DLD1 (cell line): ENCODE measurements around the gene XRN2.
"Not testable (repeated sequence)": the region's sequence is repeated elsewhere in the genome, so short reads cannot be mapped to it uniquely, and the experiment has no call there.

ENCODE experiments used
- in situ Hi-C: cut with HindIII; loops from 2 replicates; pipeline ENCODE4 v1.10.0; 2017; ENCODE audit warnings: low sequenced_read_pairs

XRN2 gene

DNA sequence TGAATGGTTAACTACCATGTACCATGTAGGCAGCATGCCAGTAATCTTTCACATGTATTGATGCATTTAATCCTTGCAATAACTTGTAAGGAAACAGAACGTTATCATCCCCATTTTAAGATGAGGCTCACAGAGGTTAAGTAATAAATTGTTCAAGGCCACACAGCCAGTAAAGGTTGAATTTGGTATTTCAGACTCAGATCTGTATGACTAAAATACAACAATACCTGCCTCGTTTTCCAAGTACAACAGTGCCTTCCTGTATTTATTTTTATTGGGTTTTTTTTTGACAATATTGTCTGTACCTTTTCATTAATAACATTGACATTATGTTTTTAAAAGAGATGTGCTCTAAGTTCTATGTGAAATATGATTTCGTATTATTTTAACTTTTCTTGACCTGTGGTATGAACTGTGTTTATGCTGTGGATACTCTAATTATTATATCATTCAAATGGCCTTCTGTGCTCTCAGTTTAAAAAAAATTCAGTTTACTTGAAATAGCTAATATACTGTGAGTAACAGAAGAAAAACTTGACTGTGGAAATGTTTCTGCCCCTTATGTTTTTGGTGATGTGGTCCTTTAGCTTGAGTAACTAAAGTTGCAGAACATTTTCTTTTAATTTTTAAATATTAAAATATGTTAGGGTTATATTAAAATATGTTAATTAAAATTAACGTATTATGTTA, 39.7 kb downstream of the XRN2 start:
- in situ Hi-C loops: no loop called here

- in situ Hi-C loops: no loop called here
These were observed 41.2 kb downstream of the XRN2 start for GRCh38 chr20:21344206-21344900.

DNA sequence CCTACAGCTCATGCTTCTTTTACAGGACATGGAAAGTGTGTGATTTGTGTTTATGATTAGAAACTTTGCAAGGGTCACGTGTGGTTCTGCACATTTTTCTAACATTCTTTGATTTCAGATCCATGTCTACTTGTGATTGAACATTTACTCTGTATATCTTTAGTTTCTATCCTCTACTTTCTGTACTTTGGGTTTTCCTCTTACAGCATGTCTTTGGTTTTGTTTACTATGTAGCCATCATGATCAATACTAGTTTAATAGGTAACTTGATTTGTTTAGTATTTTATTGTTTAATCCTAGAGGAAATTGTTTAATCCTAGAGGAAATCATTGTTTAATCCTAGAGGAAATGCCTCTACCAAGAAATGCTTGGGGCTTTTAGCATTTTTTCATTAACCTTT, 41.8 kb downstream of the XRN2 start:
- in situ Hi-C loops: no loop called here

DNA sequence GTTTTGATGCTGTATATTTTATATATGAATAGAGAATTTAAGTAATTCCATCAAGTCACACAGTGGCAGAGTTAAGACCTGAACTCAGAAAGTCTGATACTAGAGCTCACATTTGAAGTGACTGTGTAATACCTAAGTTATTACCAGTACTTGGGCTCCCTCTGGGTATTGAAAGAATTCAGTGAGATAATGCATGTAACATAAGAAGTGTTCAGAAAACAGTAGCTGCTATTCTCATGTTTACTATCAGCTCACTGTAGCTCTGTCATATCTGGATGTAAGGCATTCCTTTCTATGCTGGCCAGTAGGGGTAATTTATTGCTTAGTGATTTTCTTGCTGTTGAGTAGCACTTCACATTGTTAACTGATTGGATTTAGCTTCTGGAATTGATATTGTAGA, 49.6 kb downstream of the XRN2 start:
- in situ Hi-C loops: no loop called here

DNA sequence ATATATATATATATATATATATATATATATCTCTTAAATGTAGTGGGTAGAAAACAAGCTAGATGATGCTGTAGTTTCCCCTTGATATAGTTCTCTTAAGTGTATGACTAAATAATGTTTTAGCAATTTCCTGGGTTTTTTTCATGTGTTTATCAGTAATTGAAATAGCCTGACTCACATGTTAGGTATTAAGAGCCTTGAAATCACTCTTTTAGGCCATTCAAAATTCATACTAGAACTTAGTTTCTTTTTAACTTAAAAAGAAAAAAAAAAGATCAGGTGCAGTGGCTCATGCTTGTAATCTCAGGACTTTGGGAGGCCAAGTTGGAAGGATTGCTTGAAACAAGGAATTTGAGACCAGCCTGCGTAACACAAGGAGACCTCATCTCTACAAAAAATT, 50.1 kb downstream of the XRN2 start:
- in situ Hi-C loops: no loop called here

DNA sequence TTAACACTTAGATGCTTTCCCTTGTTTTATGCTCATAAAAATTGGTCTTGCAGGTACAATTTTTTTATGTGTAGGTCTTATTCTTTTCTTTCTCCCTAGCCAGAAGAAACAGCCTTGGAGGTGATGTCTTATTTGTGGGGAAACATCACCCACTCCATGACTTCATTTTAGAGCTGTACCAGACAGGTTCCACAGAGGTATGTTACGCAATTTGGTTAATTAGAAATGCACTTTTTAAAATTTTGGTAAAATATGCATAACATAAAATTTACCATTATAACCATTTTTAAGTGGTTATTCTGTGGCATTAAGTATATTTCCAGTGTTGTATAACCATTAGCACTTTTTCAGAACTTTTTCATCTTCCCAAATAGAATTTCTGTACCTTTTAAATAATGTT, 52.9 kb downstream of the XRN2 start:
- in situ Hi-C loops: no loop called here

- in situ Hi-C loops: no loop called here
These were observed 53.3 kb downstream of the XRN2 start for GRCh38 chr20:21356386-21356785.

- in situ Hi-C loops: no loop called here
These were observed 54.7 kb downstream of the XRN2 start for GRCh38 chr20:21357844-21358243.

DNA sequence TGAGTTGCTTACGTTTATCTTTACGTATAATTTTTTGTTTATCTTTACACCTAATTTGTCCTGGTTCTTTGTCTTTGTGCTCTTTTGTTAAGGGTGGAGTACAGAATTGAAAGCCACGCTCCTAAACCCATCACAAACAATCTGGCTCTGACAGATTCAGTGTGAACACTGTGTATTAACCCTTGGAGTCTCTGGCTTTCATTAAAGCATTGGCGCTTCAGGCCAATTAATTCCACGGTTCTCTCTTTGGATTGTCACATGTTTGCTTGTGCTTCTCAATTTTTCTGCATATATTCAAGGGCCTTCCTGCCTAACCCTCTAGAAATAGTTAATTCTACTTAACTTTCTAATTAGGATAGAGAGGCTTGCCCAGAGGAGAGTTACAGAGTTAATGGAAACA, 55.6 kb downstream of the XRN2 start:
- in situ Hi-C loops: no loop called here

DNA sequence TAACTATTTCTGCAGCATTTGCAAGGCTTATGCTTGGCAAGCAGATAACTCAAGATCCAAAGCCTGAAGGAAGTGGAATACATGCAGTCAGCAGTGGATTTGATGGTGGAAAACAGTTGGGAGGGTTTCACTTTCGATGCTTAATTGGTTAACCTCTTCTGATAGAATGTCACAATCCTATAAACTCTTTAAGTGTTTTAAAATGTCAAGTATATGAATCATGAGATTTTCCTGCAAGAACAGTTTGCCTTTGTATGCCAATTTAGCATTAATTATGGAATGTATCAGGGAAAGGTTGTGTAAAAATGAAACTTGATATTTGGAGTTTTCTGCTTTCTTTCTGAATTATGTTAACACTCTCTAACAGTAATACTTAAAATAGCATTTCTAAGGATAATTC, 57.6 kb downstream of the XRN2 start:
- in situ Hi-C loops: no loop called here

DNA sequence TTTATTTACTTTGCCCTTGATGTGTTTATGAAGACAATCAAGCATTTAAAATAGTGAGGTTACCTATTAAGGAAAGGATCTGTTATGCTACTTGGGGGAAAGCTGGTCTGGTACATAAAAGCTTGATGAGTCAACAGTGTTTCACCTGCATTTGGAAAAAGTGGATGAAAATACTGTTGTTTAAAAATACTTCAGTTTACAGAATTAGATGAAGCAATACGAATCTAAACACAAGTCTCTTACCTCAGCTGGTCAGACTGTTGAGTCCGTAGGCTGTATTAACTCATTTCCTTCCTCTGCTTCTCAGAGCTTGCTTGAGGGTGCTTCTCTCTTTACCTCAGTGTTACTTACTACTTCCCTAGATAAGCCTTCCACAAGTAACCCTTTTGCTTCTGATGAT, 58.1 kb downstream of the XRN2 start:
- in situ Hi-C loops: no loop called here

DNA sequence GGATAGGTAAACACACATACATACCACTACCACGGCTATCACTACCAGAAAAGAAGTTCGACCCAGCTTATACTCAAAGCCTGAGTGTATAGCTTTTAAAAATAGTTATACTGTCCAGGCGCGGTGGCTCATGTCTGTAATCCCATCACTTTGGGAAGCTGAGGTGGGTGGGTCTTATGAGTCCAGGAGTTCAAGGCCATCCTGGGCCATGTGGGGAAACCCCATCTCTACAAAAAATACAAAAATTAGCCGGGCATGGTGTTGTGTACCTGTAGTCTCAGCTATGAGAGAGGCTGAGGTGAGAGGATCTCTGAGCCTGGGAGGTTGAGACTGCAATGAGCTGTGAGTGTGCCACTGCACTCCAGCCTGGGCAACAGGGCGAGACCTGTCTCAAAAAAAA, 61.3 kb downstream of the XRN2 start:
- in situ Hi-C loops: no loop called here

DNA sequence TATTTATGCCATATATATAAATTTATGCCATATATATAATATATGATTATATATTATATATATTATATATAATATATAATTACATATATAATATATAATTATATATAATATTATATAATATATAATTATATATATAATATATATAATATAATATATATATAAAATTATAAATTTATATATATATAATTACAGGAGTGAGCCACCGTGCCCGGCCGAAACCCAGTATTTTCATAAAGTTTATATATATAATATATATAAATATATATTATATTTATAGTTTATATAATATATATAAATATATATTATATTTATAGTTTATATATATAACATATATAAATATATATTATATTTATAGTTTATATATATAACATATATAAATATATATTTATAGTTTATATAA, 62.6 kb downstream of the XRN2 start:
- in situ Hi-C loops: no loop called here

DNA sequence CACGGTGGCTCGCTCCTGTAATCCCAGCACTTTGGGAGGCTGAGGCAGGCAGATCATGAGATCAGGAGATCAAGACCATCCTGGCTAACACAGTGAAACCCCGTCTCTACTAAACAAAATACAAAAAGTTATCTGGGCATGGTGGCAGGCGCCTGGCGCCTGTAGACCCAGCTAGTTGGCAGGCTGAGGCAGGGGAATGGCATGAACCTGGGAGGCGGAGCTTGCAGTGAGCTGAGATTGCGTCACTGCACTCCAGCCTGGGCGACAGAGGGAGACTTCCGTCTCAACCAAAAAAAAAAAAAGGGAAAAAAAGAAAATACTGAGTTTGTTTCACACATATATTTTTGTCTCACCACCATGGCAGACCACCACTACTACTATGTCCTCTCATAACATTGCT, 63.1 kb downstream of the XRN2 start:
- in situ Hi-C loops: not testable (repeated sequence)

DNA sequence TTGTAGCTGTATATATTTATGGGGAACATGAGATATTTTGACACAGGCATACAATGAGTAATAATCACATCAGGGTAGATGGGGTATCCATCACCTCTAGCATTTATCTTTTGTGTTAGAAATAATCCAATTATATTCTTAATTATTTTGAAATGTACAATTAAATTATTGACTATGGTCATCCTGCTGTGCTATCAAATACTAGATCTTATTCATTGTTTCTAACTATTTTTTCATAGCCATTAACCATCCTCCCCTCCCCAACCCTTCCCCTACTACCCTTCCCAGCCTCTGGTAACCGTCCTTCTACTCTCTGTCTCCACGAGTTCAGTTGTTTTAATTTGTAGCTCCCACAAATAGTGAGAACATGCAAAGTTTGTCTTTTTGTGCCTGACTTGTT, 65.7 kb downstream of the XRN2 start:
- in situ Hi-C loops: no loop called here

- in situ Hi-C loops: no loop called here
These were observed 68.1 kb downstream of the XRN2 start for GRCh38 chr20:21371193-21371592.

DNA sequence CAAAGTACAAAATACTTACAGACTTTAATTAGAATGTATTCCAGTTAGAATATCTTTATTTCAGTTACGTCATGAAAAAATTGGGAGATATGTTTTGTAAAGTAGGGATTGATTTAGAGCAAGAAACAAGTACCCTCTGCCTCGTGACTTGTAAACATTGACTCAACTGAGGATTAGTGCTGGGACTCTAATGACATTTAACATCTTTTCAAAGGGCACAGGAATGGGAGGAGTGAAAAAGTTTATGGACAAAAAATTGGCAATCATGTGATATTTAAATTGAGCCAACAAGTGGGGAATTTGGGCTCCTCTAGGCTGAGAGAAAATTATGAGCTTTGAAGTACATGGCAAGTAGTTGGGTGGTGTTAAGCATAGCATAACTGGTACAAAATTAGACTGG, 68.9 kb downstream of the XRN2 start:
- in situ Hi-C loops: no loop called here

DNA sequence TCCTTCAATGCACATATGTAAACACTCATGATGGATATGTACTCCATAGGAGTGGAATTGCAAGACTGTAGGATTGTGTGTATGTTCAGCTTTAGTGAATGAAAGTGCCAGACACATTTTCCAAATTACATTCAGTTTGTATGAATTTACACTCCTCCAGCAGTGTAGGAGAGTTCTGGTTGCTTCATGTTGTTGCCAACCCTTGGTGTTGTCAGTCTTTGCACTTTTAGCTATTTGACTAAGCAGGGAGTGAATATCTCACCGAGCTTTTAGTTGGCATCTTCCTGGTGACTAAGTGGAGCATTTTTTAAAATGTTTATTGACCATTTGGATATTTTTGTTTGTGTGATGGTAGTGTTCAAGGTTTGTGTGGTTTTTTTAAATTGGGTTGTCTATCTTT, 70.3 kb downstream of the XRN2 start:
- in situ Hi-C loops: no loop called here

- in situ Hi-C loops: no loop called here
These were observed 73.5 kb downstream of the XRN2 start for GRCh38 chr20:21376626-21377025.

GRCh38 chr20:21377701-21378100, 74.6 kb downstream of the XRN2 start:
- in situ Hi-C loops: no loop called here

DNA sequence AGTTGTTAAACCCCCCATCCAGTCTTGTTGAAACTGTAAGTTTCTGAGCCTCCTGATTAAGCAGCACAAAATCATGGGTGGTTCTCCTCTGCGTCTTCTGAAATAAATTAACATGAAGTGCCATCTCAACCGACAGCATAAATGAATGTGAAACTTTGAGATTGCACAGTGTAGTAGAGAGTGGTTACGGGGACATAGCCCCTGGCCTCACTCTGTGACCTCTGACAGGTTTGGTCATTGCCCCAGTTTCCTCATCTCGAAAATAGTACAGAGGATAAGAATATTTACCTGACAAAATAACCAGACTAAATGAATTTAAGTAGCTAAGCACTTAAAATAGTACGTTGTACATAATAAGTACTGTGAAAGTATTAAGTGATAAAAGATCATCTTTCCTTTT, 75.1 kb downstream of the XRN2 start:
- in situ Hi-C loops: no loop called here

GRCh38 chr20:21380711-21381110, 77.6 kb downstream of the XRN2 start:
- in situ Hi-C loops: no loop called here

- in situ Hi-C loops: no loop called here
These were observed 78.5 kb downstream of the XRN2 start for GRCh38 chr20:21381619-21382018.
